GM19035 (cell line): ENCODE data around the gene DNAJC17.

Experiments
- ATAC-seq: cut with Tn5 transposase; IDR thresholded peaks from one replicate; pipeline ENCODE4 v1.9.1; 2021; ENCODE audit not compliant: unreplicated experiment

Gene DNAJC17

DNA sequence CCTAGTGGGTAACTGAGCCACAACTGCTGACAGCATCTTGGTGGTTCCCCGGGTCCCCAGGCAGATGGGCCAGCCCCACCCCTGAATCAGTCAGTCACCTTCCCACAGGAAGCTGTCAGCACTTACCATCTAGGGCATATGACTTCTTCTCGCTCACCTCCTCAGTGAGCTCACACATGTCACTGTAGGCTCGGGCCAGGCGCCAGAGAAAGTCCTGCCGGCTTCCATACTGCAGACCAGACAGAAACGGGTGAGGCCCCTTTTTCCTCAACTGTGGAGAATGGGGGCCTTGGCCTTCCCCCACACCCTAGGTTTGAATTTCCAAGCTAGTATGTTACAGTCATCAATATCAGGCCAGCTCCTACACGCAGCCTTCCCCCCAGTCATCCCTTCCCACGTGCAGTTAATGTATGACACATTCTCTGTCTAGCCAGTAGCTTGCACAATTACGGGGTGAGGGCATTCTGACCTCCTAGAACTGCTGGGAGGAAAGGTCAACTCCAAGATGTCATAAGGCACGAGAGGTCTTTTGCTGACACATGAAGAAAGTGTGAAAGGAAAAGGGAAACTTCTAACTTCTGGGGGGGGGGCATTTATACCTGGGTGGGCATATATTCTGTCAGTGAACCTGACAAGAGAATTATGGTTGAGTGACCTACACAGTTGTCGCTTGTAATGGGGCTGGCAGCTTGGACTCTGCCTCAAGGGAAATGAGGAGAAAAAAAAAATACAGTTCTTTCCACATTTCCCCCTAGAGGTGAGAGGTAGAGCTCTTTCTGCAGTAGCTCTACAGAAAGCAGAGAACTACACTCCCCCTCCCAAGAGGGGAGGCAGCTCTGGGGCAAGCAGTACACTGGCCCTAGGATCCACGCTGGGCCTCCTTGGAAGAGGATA lies 63.1 kb downstream of the DNAJC17 start:
- no peak for ATAC-seq

DNA sequence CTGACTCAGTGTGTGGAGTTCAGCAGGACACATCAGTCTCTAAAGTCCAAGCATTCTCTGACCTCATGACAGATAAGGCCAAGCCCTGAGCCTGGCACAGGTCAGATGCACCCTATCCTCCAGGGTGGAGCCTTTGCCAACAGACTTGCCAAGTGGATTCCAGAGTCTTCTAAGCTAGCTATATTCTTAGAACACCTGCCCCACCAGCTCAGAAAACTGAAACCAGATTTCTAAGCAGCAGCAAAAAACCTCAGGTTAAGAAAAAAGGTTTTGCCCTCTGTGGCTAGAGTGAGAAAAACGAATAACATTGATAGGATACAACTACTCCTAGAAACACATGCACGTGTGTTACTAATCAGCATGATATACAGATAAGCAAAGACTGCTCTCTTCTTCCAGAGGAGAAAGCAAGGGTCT lies 63.8 kb downstream of the DNAJC17 start:
- no peak for ATAC-seq

DNA sequence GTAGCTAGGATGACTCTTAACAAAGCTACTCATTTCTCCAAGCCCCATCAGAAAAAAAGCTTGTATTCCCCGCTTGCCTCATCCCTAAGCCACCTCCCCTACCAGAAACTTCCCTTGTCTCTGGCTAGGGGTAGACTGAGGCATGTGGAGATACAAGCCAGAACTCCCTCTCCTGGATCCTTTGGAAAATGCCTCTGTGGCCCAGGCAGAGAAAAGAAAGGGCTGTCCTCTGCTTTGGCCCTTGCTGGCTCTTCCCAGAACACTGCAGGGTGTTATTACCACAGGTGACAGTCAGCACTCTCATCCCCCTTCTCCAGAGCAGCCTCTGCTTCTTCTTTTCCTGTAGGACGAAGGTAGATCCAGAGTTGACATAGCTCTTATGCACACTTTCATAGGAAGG lies 67.4 kb downstream of the DNAJC17 start:
- no peak for ATAC-seq

DNA sequence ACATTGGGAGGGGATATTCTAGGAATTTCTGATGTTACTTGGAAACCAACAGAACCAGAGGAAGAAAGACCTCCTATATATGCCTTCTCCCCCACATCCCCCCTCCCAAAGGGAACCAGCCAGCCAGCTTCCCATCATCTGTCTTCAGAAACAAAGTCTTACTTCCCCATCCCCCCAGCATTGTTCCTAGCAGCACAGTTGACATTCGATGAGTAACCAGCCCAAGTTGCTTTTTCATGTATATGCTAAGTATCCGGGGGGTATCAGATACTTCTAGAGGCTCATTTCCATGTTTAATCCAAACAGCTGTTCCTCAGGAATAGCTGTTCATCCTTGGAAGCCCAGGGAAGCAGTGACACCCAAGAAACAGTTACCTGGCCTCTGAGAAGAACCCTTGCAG lies 68.2 kb downstream of the DNAJC17 start:
- no peak for ATAC-seq

DNA sequence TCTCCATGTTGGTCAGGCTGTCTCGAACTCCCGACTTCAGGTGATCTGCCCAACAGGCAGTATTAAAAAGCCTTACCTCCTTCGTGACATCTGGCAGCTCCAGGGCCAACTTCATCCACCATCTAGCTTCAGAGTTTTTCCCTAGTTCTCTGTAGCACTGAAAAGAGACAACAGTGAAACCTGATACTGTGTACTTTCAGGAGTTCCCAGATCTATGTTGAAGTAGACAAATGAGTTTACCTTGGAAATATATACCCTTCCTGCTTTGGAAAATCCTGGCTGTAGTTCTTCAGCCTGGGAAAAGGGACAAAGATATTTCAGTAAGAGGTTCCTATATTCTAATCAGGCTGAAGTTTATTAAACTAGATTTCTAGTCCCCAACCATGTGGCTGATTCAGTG lies 70.2 kb downstream of the DNAJC17 start:
- no peak for ATAC-seq

DNA sequence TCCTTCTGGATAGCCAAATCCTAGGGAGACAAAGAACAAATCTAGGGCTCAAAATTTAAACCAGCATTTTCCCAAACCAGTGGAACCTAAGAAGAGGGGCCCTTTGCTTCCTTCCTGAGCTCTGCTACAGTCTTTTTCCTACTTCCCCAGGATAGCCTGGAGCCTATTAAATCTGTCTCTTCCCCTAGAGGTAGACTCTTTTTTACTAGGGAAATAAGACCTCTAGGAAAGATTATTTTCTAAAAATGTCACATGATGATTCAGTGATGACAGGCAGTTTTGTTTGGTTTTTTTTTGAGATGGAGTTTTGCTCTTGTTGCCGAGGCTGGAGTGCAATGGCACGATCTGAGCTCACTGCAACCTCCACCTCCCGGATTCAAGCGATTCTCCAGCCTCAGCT lies 70.7 kb downstream of the DNAJC17 start:
- no peak for ATAC-seq

DNA sequence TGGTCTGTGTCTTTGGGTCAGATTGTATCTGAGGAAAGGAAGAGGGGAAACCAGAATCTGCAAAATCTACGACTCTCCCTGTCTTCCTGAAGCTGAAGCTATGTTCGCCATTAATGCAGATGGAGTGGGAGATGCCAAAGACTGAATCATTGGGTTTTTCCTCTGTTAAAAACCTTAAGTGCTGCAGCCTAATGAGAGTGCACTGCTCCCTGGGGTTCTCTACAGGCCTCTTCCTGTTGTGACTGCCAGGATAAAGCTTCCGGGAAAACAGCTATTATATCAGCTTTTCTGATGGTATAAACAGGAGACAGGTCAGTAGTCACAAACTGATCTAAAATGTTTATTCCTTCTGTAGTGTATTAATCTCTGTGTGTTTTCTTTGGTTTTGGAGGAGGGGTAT lies 76.2 kb downstream of the DNAJC17 start:
- ATAC-seq = no peak

DNA sequence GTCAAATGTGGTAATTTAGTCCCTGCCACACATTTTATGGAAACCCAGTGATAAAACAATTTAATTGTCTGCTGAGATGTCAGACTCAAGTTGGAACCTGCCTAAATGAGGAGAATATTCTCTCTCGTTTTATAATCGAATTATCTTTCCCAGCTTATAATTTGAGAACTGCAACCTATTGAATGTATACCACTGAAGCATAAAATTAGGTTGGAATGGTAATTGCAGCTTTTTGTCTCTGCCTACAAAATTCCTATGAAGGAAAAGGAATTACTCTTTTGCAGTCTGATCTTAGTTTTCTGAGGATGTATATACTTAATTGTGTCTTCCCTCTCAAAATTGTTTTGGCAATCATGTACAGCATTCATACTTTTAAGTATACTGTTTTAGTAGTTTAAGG lies 83.4 kb downstream of the DNAJC17 start:
- no peak for ATAC-seq

DNA sequence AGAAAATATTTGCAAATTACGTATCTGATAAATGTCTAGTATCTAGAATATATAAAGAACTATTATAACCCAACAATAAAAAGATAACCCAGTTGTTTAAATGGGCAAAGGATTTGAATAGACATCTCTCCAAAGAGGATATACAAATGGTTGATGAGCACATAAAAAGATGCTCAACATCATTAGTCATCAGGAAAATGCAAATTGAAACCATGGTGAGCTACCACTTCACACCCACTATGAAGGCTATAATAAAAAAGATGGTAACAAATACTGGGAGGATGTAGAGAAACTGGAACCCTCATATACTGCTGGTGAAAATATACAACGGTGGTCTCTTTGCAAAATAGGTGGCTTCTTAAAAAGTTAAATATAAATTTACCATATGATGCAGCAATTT lies 84.3 kb downstream of the DNAJC17 start:
- ATAC-seq = no peak

DNA sequence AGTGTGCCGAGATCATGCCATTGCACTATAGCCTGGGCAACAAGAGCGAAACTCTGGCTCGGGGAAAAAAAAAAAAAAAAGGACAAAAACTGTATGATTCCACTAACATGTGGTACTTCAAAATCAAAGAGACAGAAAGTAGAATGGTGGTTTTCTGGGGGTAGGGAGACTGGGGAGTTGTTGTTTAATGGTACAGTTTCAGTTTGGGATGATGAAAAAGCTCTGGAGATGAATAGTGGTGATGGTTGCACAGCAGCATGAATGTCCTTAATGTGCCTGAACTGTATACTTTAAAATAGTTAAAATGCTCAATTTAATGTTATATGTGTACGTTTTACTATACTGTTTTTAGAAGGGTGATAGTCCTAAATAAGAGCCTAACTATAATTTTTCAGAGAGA lies 84.9 kb downstream of the DNAJC17 start:
- no peak for ATAC-seq

DNA sequence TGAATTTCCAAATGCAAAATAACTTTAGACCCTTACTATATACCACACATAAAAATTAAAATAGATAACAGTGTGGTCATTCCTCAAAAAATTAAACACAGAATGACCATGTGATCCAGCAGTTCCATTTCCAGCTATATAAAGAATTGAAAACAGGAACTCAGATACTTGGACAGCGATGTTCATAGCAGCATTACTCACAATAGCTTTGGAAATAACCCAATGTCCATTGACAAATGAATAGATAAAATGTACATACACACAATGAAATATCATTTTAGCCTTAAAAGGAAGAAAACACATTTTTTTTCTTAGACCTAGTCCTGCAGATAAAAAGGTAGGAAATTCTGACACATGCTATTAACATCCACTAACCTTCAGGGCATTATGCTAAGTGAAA lies 85.6 kb downstream of the DNAJC17 start:
- no peak for ATAC-seq

DNA sequence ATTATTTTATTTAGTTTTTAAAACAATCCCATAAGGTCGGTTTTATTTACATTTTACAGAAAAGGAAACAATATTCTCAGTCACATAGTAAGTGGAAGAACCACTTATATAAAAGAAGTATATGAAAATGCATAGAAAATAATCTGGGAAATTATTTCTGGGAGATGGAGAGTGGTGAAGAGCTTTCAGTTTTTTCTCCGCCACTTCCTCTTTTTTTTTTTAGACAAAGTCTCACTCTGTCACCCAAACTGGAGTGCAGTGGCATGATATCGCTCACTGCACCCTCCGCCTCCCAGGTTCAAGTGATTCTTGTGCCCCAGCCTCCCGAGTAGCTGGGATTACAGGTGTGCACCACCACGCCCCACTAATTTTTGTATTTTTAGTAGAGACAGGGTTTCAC lies 91.1 kb downstream of the DNAJC17 start:
- no peak for ATAC-seq
